C4-2B (cell line): Measurements from ENCODE around the gene NME7.

Source experiments
- ZFX ChIP-seq: fragments of 450-650 bp; IDR thresholded peaks from 2 replicates; pipeline ENCODE4 v1.6.1; 2017
- TF ChIP-seq, protein P1 (sequence below): fragments of 450-650 bp; conservative IDR thresholded peaks from 2 replicates; pipeline ENCODE4 v1.5.1; 2017; ENCODE audit warnings: mild to moderate bottlenecking

DNA sequence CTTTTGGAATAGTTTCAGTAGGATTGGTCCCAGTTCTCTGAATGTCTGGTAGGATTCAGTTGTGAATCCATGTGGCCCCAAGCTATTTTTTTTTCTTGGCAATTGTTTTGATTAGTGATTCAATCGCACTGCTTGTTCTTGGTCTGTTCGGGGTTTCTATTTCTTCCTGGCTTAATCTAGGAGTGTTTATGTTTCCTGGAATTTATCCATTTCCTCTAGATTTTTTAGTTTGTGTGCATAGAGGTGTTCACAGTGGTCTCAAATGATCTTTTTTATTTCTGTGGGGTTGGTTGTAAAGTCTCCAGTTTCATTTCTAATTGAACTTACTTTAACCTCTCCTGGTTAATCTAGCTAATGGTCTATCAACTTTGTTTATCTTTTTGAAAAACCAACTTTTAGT, 117.6 kb downstream of the NME7 start:
- TF ChIP-seq, protein P1, sequence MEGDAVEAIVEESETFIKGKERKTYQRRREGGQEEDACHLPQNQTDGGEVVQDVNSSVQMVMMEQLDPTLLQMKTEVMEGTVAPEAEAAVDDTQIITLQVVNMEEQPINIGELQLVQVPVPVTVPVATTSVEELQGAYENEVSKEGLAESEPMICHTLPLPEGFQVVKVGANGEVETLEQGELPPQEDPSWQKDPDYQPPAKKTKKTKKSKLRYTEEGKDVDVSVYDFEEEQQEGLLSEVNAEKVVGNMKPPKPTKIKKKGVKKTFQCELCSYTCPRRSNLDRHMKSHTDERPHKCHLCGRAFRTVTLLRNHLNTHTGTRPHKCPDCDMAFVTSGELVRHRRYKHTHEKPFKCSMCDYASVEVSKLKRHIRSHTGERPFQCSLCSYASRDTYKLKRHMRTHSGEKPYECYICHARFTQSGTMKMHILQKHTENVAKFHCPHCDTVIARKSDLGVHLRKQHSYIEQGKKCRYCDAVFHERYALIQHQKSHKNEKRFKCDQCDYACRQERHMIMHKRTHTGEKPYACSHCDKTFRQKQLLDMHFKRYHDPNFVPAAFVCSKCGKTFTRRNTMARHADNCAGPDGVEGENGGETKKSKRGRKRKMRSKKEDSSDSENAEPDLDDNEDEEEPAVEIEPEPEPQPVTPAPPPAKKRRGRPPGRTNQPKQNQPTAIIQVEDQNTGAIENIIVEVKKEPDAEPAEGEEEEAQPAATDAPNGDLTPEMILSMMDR = no peak
- TF ChIP-seq ZFX = no peak
